Smooth muscle cell of the brain vasculature (primary cell): ENCODE data around the gene AXL.
"Not testable (repeated sequence)": the region's sequence is repeated elsewhere in the genome, so short reads cannot be mapped to it uniquely, and the experiment has no call there.

Experiments
- DNase-seq: peaks from one replicate; pipeline ENCODE4 v3.0.0-alpha.2; 2012; ENCODE audit warnings: low read depth, low spot score

Gene AXL

DNA sequence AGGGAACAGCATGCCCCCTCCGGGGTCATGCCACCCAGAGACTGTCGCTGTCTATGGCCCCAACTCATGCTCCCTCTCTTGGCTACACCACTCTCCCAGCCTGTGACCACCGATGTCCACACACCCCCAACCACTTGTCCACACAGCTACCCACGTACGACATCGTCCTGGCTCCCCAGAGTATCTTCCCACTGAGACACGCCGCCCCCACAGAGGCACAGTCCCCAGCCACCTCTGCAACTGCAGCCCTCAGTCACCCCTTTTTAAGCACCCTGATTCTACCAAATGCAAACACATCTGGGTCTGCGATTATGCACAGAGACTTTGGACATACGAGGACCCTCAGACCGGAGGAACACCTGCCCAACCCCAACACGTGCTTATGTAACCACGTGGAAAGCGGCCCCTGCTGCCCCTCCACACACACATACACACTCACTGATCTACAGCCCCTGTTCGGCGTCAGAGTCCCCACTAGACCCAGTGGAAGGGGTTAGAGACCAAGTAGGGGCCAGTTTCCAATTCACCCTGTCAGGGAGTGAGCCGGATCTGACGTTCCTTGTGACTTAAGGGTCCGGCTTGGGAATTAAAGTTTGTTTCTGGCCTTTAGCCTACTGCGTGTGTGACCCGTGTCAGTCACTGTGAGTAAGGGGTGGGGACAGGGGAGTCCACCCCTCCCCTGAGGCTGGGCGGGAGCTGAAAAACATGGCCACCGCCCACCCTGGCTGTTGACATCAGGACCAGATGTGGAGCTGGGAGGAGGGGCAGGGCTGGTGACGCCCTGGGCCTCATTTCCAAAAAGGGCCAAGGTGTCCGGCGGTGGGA, 11.9 kb upstream of the AXL start:
- no peak for DNase-seq

DNA sequence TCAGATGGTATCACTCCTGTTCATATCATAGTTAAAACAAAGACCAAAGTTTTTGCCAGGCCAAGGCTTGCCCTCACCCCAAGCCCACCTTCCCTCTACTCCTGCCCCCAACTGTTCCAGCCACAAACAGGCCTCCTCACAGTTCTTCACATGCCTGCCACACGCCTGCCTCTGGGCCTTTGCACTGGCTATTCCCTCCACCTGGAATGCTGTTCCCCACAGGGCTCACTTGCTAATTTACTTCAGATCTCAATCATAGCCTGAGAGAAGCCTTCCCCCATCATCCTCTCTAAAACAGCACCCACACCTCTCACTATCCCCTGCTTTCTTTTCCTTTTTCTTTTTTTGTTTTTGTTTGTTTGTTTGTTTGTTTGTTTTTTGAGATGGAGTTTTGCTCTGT, 4.9 kb upstream of the AXL start:
- no peak for DNase-seq

DNA sequence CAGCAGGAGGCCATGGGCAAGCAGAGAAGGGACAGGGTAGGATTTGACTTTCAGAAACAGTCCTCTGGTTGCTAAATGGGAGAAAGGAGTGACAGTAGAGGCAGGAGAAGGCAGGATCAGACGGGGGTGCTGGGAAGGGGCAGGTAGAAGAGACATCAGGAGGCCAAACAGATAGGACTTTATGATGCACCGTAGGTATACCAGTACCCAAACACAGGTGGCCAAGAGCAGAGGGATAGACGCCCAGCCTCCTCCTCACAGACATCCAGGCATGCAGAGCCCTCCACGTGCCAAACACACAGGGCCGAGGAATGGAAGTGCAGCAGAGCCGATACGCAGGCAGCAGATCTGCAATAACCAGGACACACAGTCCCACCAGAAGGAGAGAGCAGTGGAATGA, 1.3 kb upstream of the AXL start:
- DNase-seq, result no peak

DNA sequence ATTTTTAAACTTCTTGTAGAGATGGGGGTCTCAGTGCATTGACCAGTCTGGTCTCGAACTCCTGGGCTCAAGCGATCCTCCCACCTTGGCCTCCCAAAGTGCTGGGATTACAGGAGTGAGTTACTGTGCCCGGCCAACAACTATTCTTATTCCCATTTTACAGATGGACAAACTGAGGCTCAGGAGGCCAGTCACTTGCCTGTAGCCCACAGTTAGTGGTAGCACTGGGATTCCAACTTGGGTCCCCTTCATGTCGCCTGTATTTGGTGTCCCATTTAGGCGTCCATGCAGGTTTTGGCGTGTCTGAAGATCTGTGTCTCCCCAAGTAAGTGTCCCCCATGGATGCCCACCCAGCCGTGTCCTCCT, 791 bp upstream of the AXL start:
- no peak for DNase-seq

DNA sequence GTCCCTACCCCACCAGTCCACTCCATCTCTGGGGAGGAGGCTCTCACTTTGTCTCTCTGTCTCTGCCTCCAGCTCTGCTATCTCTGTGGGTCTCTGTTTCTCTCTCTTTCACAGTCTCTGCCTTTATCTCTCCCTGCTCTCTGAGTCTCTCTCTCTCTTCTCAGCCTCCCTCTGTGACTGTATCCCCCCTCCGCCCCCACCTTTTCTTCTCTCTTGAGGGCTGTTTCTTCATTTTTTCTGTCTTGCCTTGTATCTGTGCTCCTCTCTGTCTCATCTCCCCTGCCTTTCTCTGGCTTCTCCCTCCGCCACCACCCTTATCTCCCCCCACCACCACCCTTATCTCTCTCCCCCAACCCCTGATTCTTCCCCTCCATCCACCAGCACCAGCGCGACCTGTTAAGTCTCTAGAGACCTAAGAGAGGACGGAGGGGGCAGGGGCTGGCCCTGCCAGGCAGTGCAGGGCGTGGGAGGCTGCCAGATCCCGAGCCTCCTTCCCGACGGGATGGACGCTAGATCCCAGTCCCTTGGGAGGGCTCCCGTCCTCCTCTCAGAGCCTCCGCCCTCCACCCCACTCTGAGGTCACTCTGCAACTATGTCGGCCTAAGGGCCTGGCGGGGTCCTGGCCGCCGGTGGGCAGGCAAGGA, 1.0 kb downstream of the AXL start:
- no peak for DNase-seq

DNA sequence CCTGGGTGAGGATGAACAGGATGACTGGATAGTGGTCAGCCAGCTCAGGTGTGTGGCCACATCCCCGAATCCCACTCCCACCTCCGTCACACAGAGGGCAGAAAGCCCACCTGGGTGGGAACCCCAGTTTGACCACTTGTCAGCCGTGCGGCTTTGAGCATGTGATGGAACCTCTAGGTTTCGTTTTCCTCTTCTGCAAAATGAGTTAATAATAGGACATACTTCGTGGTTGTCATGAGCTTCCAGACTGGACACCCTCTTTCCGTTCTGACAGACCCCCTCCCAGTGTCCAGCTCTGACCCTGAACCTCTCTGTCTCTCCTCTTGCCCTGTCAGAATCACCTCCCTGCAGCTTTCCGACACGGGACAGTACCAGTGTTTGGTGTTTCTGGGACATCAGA, 1.8 kb downstream of the AXL start:
- no peak for DNase-seq

DNA sequence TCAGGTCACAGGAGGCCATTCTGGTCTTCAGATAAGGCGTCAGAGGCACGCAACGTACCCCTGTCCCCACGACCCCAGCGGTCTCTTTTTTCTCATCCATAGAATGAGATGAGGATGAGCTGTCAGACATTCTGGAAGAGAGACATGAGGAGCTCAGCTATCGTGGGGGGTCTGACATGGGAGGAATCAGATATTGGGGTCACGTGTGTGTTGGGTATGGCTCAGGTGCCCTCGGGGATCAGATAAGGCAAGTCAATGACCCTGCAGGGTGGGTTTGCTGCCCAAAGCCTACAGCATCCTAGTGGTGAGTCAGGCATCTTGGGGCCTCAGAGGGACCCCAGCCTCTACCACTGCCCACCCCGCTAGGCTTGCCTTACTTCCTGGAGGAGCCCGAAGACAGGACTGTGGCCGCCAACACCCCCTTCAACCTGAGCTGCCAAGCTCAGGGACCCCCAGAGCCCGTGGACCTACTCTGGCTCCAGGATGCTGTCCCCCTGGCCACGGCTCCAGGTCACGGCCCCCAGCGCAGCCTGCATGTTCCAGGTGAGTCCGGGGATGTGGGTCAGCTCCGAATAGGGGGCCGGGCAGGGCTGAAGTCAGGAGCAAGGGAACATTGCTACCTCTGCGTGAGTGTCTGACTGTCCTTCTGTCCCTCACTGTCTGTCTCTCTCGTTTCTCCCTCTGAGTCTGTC, 2.6 kb downstream of the AXL start:
- no peak for DNase-seq

DNA sequence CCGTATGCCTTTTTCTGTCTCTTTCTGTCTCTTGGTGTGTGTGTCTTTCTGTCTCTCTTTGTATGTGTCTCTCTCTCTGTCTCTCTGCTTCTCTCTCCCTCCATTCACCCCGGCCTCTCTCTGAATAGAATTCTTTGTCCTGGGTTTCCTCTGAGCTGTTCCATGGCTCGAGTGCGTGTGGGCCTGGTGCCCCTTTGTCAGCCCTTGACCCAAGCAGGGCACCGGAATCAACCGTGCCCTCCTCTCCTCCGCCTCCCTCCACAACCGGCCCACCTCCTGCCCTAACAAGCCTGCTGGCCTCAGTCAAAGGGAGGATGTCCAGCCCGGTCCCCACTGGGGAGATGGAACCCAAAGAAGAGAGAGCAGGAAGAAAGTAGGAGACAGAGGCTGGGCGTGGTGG, 3.2 kb downstream of the AXL start:
- DNase-seq, result no peak

DNA sequence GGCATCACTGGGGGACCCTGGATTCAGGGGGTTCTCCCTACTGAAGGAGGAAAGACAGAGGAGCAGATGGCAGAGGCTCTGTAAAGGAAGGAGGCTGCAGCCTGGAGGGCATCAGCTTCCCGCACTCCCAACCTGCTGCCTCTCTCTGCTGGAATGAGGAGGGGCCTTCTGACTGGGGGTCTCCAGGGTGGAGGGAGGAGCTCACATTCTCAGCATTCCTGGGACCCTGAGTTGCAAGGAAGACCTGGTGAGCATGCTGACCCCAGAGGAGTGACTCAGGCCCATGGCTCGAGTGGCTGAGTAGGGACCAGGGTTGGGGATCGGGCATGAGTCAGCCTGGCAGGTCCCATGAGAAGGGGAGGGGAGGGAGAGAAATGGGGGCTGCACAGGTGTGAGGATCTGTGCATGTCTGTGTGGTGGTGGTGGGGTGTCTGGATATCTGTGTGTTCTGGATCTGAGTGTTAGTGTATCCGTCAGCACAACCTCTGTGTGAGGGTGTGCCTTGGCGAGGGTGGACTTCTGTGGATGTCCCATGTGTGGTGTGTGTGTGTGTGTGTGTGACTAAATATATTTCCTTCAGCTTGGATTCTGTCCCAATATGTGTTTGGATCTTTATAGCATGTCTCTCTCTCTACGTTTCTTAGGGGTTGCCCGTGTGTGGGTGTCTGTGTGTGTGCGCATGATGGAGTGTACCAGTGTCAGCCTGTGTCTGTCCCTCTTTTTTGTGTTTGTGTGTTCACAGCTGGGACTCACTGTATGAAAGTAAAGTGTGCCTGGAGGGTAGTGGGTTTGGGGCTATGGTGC, 4.6 kb downstream of the AXL start:
- DNase-seq, result no peak

DNA sequence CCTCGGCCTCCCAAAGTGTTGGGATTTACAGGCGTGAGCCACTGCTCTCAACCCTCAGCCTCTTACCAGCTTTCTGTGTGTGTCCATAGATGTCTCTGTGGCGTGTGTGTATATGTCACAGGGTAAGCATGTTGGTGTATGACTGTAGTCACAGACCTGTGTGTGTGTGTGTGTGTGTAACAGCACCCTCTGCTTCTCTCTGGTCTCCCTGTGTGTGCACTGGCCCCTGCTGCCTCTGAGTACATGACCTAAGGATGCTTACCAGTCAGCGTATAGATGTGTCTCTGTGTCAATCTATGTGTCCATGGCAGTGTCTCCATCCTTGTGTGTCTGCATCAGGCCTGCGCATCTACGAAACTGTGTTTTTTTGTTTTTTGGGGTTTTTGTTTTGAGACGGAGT, 5.6 kb downstream of the AXL start:
- no peak for DNase-seq

DNA sequence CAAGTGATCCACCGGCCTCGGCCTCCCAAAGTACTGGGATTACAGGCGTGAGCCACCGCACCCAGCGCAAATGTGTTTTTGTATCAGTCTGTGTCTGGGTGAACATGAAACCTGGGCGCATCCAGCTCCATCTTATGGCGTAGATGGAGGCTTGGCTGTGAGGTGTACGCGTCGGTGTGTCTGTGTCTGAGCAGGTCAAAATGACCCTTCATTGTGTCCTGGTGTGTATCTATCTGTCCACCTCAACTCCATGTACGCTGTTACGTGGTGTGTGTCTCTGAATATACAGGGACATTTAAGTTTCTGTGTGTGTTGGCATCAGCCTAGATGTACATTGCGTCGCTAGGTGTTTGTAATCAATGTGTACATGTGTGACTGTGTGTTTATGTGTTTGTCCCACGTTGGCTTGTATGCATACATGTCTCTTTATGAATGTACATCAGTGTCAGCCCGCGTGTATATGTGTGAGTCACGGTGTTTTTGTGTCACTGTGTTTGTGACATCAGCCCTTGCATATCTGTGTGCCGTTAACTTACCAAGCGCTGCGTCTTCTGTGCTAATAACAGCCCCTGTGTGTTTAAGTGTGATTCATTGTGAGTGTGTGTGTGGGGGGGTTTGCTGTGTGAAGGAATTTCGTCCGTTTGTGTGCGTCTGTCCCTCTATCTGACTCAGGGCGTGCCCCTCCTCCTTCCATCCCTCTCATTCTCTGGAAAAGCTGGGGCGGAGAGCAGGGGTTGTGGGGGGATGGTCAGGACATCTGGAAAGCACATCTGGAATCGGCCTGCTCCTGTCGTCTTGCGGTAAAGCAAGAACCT, 6.4 kb downstream of the AXL start:
- DNase-seq, result peak; percentile 65

DNA sequence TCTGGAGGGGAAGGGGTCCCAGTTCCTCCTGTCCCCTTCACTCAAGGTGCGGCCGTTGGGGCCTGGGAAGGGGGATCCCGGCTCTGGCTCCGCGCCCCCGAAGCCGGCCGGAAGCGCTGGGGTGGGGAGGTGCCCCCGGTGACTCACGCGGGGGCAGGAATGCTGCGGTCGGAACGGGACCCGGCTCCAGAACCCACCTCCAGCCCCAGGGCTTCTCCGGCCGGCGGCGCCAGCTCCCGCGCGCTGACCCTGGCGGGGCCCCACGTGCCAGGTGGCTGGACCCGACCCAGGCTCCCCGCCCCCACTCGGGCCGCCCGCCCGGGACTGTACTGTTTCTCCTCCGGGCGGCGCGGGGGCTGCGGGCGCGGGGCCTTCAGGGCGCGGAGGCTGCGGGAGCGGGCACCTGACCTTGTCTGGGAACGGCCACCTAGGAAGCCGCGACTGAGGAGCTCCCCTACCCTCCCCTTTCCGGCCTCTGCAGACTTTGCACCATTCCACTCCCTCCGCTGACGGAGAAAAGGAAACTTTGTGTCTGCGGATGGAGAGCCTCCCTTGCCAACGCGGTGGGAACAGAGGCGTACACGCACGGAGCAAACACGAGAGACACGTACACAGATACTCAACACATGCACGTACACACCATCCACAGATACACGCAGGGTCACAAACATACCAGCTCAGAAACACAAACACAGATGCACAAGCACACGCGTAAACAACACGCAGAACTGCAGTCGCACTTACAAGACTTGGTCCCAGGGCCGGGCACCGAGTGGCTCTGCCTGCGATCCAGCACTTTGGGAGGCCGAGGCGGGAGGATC, 7.2 kb downstream of the AXL start:
- DNase-seq, result no peak

DNA sequence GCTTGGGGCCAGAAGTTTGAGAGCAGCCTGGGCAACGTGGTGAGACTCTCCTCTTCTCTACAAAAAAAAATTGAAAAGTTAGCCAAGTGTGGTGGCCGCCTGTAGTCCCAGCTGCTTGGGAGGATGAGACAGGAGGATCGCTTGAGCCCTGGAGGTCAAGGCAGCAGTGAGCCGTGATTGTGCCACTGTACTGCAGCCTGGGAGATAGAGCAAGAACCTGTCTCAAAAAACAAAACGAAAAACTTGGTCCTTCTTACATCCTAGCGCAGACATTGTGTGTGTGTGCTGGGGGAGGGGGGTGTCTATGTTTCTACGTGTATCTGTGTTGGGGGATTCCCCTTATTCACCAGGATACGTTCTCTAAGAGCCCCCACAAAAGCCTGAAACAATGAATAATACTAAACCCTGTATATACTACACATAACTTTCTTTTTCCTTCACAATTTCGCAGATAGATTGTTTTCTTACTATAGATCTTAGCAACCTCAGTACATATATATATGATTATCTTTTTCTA, 7.9 kb downstream of the AXL start:
- DNase-seq, result no peak

DNA sequence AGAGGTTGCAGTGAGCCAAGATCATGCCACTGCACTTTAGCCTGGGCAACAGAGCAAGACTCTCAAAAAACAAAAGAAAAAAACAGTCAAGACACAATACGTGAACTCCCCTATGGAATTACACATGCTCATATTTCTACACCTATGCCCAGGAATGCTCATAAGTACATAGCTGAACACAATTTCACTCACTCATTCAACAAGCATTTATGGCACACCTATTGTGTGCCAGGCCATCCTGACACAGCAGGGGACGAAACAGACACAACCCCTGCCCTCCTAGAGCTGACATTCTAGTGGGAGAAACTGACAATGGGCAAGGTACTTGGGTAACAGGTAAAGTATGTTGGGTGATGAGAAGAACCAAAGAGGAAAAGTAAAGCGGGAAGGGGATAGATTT, 9.5 kb downstream of the AXL start:
- DNase-seq, result no peak

DNA sequence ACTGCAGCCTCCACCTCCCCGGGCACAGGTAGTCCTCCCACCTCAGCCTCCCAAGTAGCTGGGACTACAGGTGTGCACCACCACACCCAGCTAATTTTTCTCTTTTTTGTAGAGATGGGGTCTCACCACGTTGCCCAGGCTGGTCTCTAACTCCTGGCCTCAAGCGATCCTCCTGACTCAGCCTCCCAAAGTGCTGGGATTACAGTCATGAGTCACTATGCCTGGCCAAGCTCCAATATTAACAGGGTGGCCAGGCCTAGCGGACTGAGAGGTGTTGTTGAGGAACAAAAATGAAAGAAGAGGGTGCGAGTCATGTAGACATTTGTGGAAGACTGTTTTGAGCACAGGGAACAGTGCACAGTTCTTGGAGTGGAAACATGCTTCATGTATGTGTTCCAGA, 10.3 kb downstream of the AXL start:
- DNase-seq, result not testable (repeated sequence)

DNA sequence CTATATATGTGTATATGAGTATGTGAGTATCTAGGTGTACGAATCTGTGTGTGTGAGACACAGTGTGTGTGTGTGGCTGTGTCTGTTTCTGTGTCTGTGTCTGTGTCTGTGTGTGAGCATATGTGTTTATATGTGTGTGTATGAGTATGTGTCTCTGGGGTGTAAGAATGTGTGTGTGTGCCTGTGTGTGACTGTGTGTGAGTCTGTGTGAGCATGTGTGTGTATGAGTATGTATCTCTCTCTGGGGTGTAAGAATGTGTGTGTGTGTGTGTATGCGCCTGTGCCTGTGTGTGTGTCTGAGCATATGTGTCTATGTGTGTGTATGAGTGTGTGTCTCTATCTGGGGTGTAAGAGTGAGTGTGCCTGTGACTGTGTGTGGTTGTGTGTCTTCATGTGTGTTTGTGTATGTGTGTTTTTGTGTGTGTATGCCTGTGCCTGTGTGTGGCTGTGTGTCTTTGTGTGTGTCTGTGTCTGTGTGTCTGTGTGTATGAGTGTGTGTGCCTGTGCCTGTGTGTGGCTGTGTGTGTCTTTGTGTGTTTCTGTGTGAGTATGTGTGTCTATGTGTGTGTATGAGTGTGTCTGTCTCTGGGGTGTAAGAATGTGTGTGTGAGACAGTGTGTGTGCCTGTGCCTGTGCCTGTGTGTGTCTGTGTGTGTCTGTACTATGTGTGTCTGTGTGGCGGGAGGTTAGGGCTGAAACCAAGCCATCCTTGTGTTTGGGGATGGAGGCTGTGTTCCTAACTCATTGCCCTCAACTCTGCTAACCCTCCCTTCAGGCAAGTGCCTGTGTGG, 11.2 kb downstream of the AXL start:
- no peak for DNase-seq

DNA sequence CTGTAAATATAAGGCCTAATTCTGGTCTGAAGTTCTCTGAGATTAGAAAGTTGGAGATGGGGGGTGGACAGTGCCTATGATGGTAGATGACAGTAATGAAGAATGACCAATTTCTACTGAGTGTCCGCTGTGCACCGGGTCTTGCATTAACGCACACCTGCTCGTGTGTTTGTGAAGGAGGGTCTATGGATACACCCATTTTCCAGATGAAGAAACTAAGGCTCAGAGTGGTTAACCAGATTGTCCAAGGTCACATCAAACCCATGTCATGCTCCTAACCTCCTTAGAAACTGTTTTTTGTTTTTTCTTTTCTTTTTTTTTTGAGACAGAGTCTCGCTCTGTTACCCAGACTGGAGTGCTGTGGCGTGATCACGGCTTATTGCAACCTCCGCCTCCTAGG, 13.7 kb downstream of the AXL start:
- no peak for DNase-seq

DNA sequence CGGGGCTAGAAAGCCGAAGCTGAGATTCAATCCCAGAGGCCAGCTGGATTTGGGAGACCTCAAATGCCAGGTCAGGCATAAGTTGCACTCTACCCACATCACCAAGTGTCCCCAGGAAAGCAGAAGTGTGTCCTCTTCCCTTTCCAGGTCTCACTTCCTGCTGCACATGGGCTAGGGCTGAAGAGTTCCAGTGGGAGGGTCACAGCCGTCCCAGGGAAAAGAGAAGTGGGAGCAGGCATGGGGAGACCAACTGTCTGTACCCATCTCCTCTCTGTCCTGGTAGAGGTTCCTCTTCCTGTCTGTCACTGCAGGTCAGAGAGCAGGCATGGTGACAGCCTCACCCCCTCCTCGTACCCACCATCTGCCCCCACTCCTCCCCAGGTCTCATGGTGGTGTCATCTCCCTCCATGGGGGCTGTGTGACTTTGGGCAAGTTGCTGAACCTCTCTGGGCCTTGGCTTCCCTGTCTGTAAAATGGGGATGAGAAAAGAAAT, 14.8 kb downstream of the AXL start:
- DNase-seq, result no peak

DNA sequence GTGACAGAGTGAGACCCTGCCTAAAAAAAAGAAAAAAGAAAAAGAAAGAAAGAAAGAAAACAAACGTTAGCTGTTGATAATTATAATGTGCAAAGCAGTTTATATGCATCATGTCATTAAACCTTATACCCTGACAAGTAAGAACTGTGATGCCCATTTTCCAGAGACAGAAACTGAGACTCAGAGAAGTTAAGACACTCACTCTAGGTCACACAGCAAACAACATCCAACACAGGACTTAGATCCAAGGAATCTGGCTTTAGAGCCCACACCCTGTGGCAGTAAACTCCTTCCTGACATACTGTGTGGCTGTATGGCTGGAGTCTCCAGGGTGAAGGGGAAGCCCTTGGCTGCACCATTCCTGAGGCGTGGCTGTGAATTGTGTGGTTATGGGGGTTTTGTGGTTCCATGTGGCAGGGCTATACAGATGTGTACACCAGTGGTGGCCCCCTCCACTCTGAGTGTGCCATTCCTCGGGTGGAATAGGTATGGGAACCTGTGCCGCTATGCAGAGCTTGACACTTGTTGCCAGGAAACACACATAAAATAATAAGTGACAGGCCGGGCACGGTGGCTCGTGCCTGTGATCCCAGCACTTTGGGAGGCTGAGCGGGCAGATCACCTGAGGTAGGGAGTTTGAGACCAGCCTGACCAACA, 15.6 kb downstream of the AXL start:
- DNase-seq, result no peak
